CD4-positive, alpha-beta T cell treated with Interleukin-10 for 1 hour (primary cell): ENCODE measurements around the gene STYXL2.
A peak's percentile ranks its signal among the peaks of the same experiment; 100 is the strongest.

ENCODE experiments used
- DNase-seq: peaks from one replicate; pipeline ENCODE4 v3.0.0-alpha.2; 2020

The STYXL2 gene

GRCh38 chr1:167111868-167112709, 18.2 kb downstream of the STYXL2 start:
- DNase-seq, result no peak

- DNase-seq, result no peak
These were observed 20.9 kb downstream of the STYXL2 start for GRCh38 chr1:167114725-167115124.

GRCh38 chr1:167115655-167116054, 21.8 kb downstream of the STYXL2 start:
- no peak for DNase-seq

- DNase-seq, result no peak
These were observed 22.3 kb downstream of the STYXL2 start for GRCh38 chr1:167116174-167116573.

GRCh38 chr1:167117225-167117624, 23.4 kb downstream of the STYXL2 start:
- no peak for DNase-seq

GRCh38 chr1:167118188-167118587, 24.3 kb downstream of the STYXL2 start:
- DNase-seq, result no peak

- no peak for DNase-seq
These were observed 25.8 kb downstream of the STYXL2 start for GRCh38 chr1:167119696-167120095.

GRCh38 chr1:167120899-167121298, 27.0 kb downstream of the STYXL2 start:
- DNase-seq, result no peak

GRCh38 chr1:167121375-167122120, 27.7 kb downstream of the STYXL2 start:
- peak; percentile 16 for DNase-seq

GRCh38 chr1:167122121-167122480, 28.2 kb downstream of the STYXL2 start:
- DNase-seq, result no peak

GRCh38 chr1:167122568-167122967, 28.7 kb downstream of the STYXL2 start:
- DNase-seq, result no peak

GRCh38 chr1:167126317-167126716, 32.4 kb downstream of the STYXL2 start:
- DNase-seq, result no peak

GRCh38 chr1:167126811-167127210, 32.9 kb downstream of the STYXL2 start:
- DNase-seq, result no peak

GRCh38 chr1:167127236-167127635, 33.4 kb downstream of the STYXL2 start:
- no peak for DNase-seq

- no peak for DNase-seq
These were observed 33.8 kb downstream of the STYXL2 start for GRCh38 chr1:167127661-167128060.

- no peak for DNase-seq
These were observed 34.7 kb downstream of the STYXL2 start for GRCh38 chr1:167128261-167129227.

GRCh38 chr1:167130829-167131510, 37.1 kb downstream of the STYXL2 start:
- DNase-seq, result no peak

- DNase-seq, result no peak
These were observed 38.6 kb downstream of the STYXL2 start for GRCh38 chr1:167132301-167133010.

- DNase-seq, result no peak
These were observed 41.5 kb downstream of the STYXL2 start for GRCh38 chr1:167135281-167135840.

- no peak for DNase-seq
These were observed 42.3 kb downstream of the STYXL2 start for GRCh38 chr1:167136191-167136614.

- DNase-seq, result no peak
These were observed 42.9 kb downstream of the STYXL2 start for GRCh38 chr1:167136806-167137205.
